OCI-LY7 (cell line): ENCODE measurements around the gene OR1A2. TPM values are rescaled to one million over a fixed set of nuclear protein-coding genes. Genes with fewer than 3 reads are reported as not detected.

ENCODE experiments used
- Bru-seq: library from RNA; stranded (reverse); fragments of 400-500 nt; gene quantifications from one replicate; lab custom pipeline; 2021; lab: Mats Ljungman, UMichigan
- BruChase-seq, 2 experiments: library from RNA; stranded (reverse); fragments of 400-500 nt; gene quantifications; one replicate each; lab custom pipeline; 2021; lab: Mats Ljungman, UMichigan
- BruUV-seq: library from RNA; stranded (reverse); fragments of 400-500 nt; replicated peaks from 2 replicates; lab custom pipeline; 2021; lab: Mats Ljungman, UMichigan
- CTCF ChIA-PET: fragments of 300-600 bp; sonication (Branson Sonifier 250); formaldehyde crosslinking; loops from one replicate; lab custom pipeline; 2022; ENCODE audit warnings: antibody characterized with exemption; ENCODE audit not compliant: unreplicated experiment; lab: Charles Lee
- POLR2A ChIA-PET: fragments of 300-600 bp; sonication (Branson Sonifier 250); formaldehyde crosslinking; loops from one replicate; lab custom pipeline; 2022; ENCODE audit warnings: antibody characterized with exemption; lab: Charles Lee
- DNase-seq: peaks from one replicate; pipeline ENCODE4 v3.0.0-alpha.2; 2015; ENCODE audit warnings: low spot score
- H2AFZ ChIP-seq: fragments of 200-600 bp; sonication (generic), shearing (Covaris generic); 2 replicates; pipeline ENCODE4 v1.6.1; 2014; ENCODE audit warnings: mild to moderate bottlenecking, antibody characterized with exemption, low read length, moderate library complexity
- H3K27ac ChIP-seq: fragments of 200-600 bp; sonication (generic); 2 replicates; pipeline ENCODE4 v1.5.1; 2014; ENCODE audit warnings: mixed run types, low read depth, mild to moderate bottlenecking, moderate library complexity, low read length, inconsistent platforms; ENCODE audit not compliant: poor library complexity, severe bottlenecking
- H3K36me3 ChIP-seq: fragments of 200-600 bp; sonication (generic); 2 replicates; pipeline ENCODE4 v1.6.1; 2014; ENCODE audit warnings: mild to moderate bottlenecking, antibody characterized with exemption, low read length, moderate library complexity, mixed read lengths; ENCODE audit not compliant: insufficient read depth
- H3K4me1 ChIP-seq: fragments of 200-600 bp; sonication (generic); 2 replicates; pipeline ENCODE4 v1.5.1; 2014; ENCODE audit warnings: mild to moderate bottlenecking, low read length; ENCODE audit not compliant: insufficient read depth, poor library complexity, severe bottlenecking
- H3K4me2 ChIP-seq: fragments of 200-600 bp; sonication (generic); 2 replicates; pipeline ENCODE4 v1.6.1; 2014; ENCODE audit warnings: mild to moderate bottlenecking, low read length
- H3K4me3 ChIP-seq: fragments of 200-600 bp; sonication (generic); 2 replicates; pipeline ENCODE4 v1.5.1; 2014; ENCODE audit warnings: mild to moderate bottlenecking, low read depth, low read length; ENCODE audit not compliant: poor library complexity, severe bottlenecking
- H3K79me2 ChIP-seq: fragments of 200-600 bp; sonication (generic); 2 replicates; pipeline ENCODE4 v1.6.1; 2016; ENCODE audit warnings: low read depth, mild to moderate bottlenecking, low read length, moderate library complexity, mixed read lengths; ENCODE audit not compliant: insufficient read depth
- H3K9me2 ChIP-seq: fragments of 200-600 bp; sonication (generic); 2 replicates; pipeline ENCODE4 v1.6.1; 2016; ENCODE audit warnings: mild to moderate bottlenecking, low read length, mixed read lengths; ENCODE audit not compliant: insufficient read depth
- H3K9me3 ChIP-seq: fragments of 200-600 bp; sonication (generic); 2 replicates; pipeline ENCODE4 v1.6.1; 2014; ENCODE audit warnings: mild to moderate bottlenecking, mixed run types, low read length, mixed read lengths
- H4K20me1 ChIP-seq: fragments of 200-600 bp; sonication (generic); 2 replicates; pipeline ENCODE4 v1.6.1; 2014; ENCODE audit warnings: mild to moderate bottlenecking, antibody characterized with exemption, low read length, moderate library complexity, mixed read lengths; ENCODE audit not compliant: insufficient read depth
- CTCF ChIP-seq: fragments of 200-600 bp; sonication (generic); conservative IDR thresholded peaks from 2 replicates; pipeline ENCODE4 v1.5.1; 2014; ENCODE audit warnings: mild to moderate bottlenecking, antibody characterized with exemption, low read length, moderate library complexity, mixed read lengths
- EZH2phosphoT487 ChIP-seq: fragments of 200-600 bp; sonication (generic); IDR thresholded peaks from 2 replicates; pipeline ENCODE4 v1.6.1; 2018; ENCODE audit warnings: low read depth, borderline replicate concordance, mild to moderate bottlenecking, mixed run types, antibody characterized with exemption, low read length, moderate library complexity, mixed read lengths
- intact Hi-C: fragments of 100-400 bp; cut with micrococcal nuclease; formaldehyde crosslinking; loops from one replicate; pipeline ENCODE4 v1.10.0; 2022; ENCODE audit not compliant: unreplicated experiment
- long read RNA-seq: library from polyadenylated mRNA; stranded (forward); transcript quantifications from one replicate; pipeline ENCODE4 v2.0.0, GENCODE V29; 2022
- total RNA-seq, 2 experiments: library from RNA; depleted of rRNA in 1 of 2; stranded (reverse); fragments of >200 nt in 1 of 2; shearing (Covaris generic) in 1 of 2; gene quantifications; 2 replicates each; pipeline ENCODE4 v1.2.3, GENCODE V29; 2014 to 2022

The OR1A2 gene
- total RNA-seq (2014; rRNA removed; shearing (Covaris generic)) = not detected in 2 replicates
- total RNA-seq (2022) = not detected in 2 replicates
- Bru-seq, nascent RNA = not detected
- BruChase-seq, experiment 1, labeled RNA remaining after a 6-hour chase = not detected
- BruChase-seq, experiment 2, labeled RNA remaining after a 2-hour chase = not detected
- long read RNA-seq = 0 reads

DNA sequence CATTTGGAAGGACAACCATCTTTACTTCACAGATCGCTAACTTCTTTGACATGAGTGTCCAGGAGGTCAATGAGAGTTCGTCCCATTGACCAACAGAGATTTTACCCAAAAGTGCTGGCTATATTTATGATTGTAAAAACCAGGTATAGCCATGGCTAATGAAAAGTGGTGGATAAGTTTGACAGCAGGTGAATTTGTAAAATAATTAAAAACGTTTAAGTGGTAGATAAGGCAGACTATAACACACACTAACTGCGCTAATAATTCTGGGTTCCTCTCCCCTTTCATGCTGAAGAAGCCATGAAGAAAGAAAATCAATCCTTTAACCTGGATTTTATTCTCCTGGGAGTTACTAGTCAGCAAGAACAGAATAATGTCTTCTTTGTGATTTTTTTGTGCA is at the start of gene OR1A2:
Gene OR1A2, plus strand, starts transcription at position 301 of the 400 bp plus-strand sequence. Its CDS starts 0 bp downstream, at position 301.
- Histone ChIP-seq H3K27ac (no peak within 1 kb of the TSS), H3K9me3 (no peaks in the 10 kb centered on the region), H4K20me1 (no peaks in the 10 kb centered on the region), H3K9me2 (no peaks in the 10 kb centered on the region), H3K79me2 (no peaks in the 10 kb centered on the region), H2AFZ (no peak within 1 kb of the TSS), H3K4me2 (no peak within 1 kb of the TSS), H3K4me1 (no peaks in the 10 kb centered on the region), H3K4me3 (no peak within 1 kb of the TSS), H3K36me3 (no peaks in the 10 kb centered on the region)
- ChIA-PET POLR2A (no interaction called here), CTCF (no interaction called here)
- no TSS peak for BruUV-seq
- intact Hi-C loops = no loop called here
- TF ChIP-seq CTCF (no peak), EZH2phosphoT487 (no peak)
- no peak for DNase-seq

GRCh38 chr17:3157218-3157617 is 40.1 kb upstream of the OR1A2 start:
- BruUV-seq = no TSS peak
- no peaks in the 10 kb centered on the region for H3K79me2 ChIP-seq
- H2AFZ ChIP-seq = no peak overlapping the region
- no peaks in the 10 kb centered on the region for H4K20me1 ChIP-seq
- DNase-seq = no peak
- CTCF ChIA-PET = no interaction called here
- no peaks in the 10 kb centered on the region for H3K9me3 ChIP-seq
- no peak overlapping the region for H3K4me2 ChIP-seq
- intact Hi-C loops = no loop called here
- peaks cover 7% of the 10 kb centered on the region for H3K4me1 ChIP-seq
- POLR2A ChIA-PET = interaction anchor here (0.6 kb wide), 1 partner anchor 46 kb away, joined by 3 read pairs; no protein-coding TSS in a partner anchor
- H3K27ac ChIP-seq = no peak overlapping the region
- no peaks in the 10 kb centered on the region for H3K36me3 ChIP-seq
- TF ChIP-seq EZH2phosphoT487 (no peak), CTCF (no peak)
- no peak overlapping the region for H3K4me3 ChIP-seq
- no peaks in the 10 kb centered on the region for H3K9me2 ChIP-seq

DNA sequence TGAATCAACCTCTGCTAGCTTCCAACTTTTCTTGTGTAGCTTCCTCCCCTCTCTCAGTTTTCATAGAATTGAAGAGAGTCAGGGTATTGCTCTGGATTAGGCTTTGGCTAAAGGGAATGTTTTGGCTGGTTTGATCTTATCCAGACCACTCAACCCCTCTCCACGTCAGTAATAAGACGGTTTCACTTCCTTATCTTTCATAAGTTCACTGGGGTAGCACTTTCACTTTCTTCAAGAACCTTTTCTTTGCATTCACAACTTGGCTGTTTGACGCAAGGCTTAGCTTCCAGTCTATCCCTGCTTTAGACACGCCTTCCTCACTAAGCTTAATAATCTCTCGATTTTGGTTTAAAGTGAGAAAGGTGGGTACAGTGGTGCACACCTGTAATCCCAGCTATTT is 29.7 kb upstream of the OR1A2 start:
- Histone ChIP-seq H3K27ac (no peak overlapping the region), H3K4me2 (peak overlapping the region; percentile 41)

More for the DNA sequence above, 29.7 kb upstream of the OR1A2 start:
- H3K9me2 ChIP-seq = no peaks in the 10 kb centered on the region
- ChIA-PET POLR2A (no interaction called here), CTCF (no interaction called here)
- TF ChIP-seq CTCF (no peak), EZH2phosphoT487 (no peak)
- no peaks in the 10 kb centered on the region for H3K36me3 ChIP-seq
- BruUV-seq = no TSS peak
- H3K79me2 ChIP-seq = no peaks in the 10 kb centered on the region
- 0 out of 2 replicates have a peak, but pooled peaks cover 5% of the 10 kb centered on the region for H3K9me3 ChIP-seq
- no peak overlapping the region for H3K4me3 ChIP-seq
- H3K4me1 ChIP-seq = peaks cover 8% of the 10 kb centered on the region
- intact Hi-C loops = no loop called here
- peak; percentile 58 for DNase-seq
- H2AFZ ChIP-seq = no peak overlapping the region
- no peaks in the 10 kb centered on the region for H4K20me1 ChIP-seq
